ENCODE results near the gene TXNRD2.
"Not testable (repeated sequence)": the region's sequence is repeated elsewhere in the genome, so short reads cannot be mapped to it uniquely, and the experiment has no call there.

DNA sequence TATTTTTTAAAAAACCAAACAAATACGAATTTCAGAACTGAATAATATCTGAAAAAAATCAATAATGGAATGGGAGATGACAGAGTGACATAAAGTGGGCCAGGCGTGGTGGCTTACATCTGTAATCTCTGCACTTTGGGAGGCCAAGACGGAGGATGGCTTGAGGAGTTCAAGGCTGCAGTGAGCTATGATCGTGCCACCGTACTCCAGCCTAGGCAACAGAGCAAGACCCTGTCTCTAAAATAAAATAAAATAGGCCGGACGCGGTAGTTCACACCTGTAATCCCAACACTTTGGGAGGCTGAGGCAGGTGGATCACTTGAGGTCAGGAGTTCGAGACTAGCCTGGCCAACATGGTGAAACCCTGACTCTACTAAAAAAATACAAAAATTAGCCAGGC, 108.3 kb downstream of the TXNRD2 start:
- not testable (repeated sequence) for TF ChIP-seq POLR2A (IDR thresholded peaks at IDR 0.05; ENCODE audit: low read length); GATA1 (IDR thresholded peaks at IDR 0.05; ENCODE audit: low read depth, low read length)

Data from erythroblast (primary cell).